HepG2 (cell line): Measurements from ENCODE around the gene BTD. TPM values are rescaled to one million over a fixed set of nuclear protein-coding genes. Genes with fewer than 3 reads are reported as not detected.

ENCODE experiments used
- ATAC-seq: fragments of 200-7000 bp; cut with Tn5 transposase; 3 replicates; pipeline ENCODE4 v1.9.1; 2020; ENCODE audit warnings: mild to moderate bottlenecking, moderate library complexity
- BruUV-seq: library from RNA; stranded (reverse); fragments of 400-500 nt; replicated peaks from 2 replicates; lab custom pipeline; 2021; lab: Mats Ljungman, UMichigan
- CTCF ChIA-PET: fragments of 300-600 bp; formaldehyde crosslinking; extraction: SDS; loops from one replicate; lab custom pipeline; 2021; ENCODE audit warnings: low total read pairs, inconsistent platforms, low intra/inter-chr PET ratio; lab: Yijun Ruan, JAX
- POLR2A ChIA-PET: fragments of 350-600 bp; sonication (Branson Sonifier 250); formaldehyde crosslinking; loops from one replicate; lab custom pipeline; 2020; ENCODE audit warnings: antibody characterized with exemption, inconsistent platforms; lab: Yijun Ruan, JAX
- DNase-seq: peaks from one replicate; pipeline ENCODE4 v3.0.0-alpha.2; 2015; ENCODE audit warnings: low spot score
- FAIRE-seq: peaks from 3 replicates; lab custom pipeline; 2011; peaks lifted over from hg19 to GRCh38; lab: Jason Lieb, UNC
- H2AFZ ChIP-seq: one replicate; pipeline ENCODE4 v1.6.1; 2011; ENCODE audit warnings: low read length, inconsistent platforms
- H3K27ac ChIP-seq: fragments of 300-600 bp; 3 replicates; pipeline ENCODE4 v1.8.0; 2011; ENCODE audit warnings: mixed run types, mild to moderate bottlenecking, mixed read lengths, low read length, inconsistent platforms; ENCODE audit not compliant: insufficient read depth; ENCODE audit errors: extremely low read length
- H3K27me3 ChIP-seq, 2 experiments: fragments of 200-600 bp in 1 of 2; 2 replicates in 1 of 2; 3 replicates in 1 of 2; pipeline versions ENCODE4 v1.6.0 to v1.8.0; 2011; ENCODE audit warnings: low read length in 2 of 2, mild to moderate bottlenecking in 2 of 2, moderate library complexity in 2 of 2, inconsistent platforms in 1 of 2; ENCODE audit not compliant: insufficient read depth in 2 of 2, control insufficient read depth in 1 of 2
- H3K36me3 ChIP-seq, 2 experiments: fragments of 200-600 bp in 1 of 2; replicated peaks in 1 of 2; 2 replicates in 1 of 2; 3 replicates in 1 of 2; pipeline versions ENCODE4 v1.5.1 to v1.8.0; 2011; ENCODE audit warnings: low read length in 2 of 2, inconsistent platforms in 1 of 2; ENCODE audit not compliant: insufficient read depth in 2 of 2, control insufficient read depth in 1 of 2
- H3K4me1 ChIP-seq: 2 replicates; pipeline ENCODE4 v1.5.1; 2012; ENCODE audit warnings: low read length, inconsistent platforms; ENCODE audit not compliant: insufficient read depth
- H3K4me2 ChIP-seq: 2 replicates; pipeline ENCODE4 v1.6.0; 2011; ENCODE audit warnings: low read depth, low read length, inconsistent platforms
- H3K4me3 ChIP-seq, 3 experiments: fragments of 200-600 bp in 1 of 3; sonication (generic), shearing (Covaris generic) in 1 of 3; replicated peaks in 1 of 3; 2 replicates each; pipeline ENCODE4 v1.5.1; 2011 to 2016; ENCODE audit warnings: low read length in 3 of 3, inconsistent platforms in 2 of 3, low read depth in 2 of 3, mild to moderate bottlenecking in 2 of 3, control low read depth in 1 of 3, mixed read lengths in 1 of 3; ENCODE audit not compliant: insufficient read depth in 1 of 3
- H3K79me2 ChIP-seq: one replicate; pipeline ENCODE4 v1.6.1; 2011; ENCODE audit warnings: low read length, inconsistent platforms; ENCODE audit not compliant: insufficient read depth
- H3K9ac ChIP-seq: 2 replicates; pipeline ENCODE4 v1.6.0; 2011; ENCODE audit warnings: mild to moderate bottlenecking, low read depth, low read length, inconsistent platforms; ENCODE audit not compliant: insufficient read depth
- H3K9me3 ChIP-seq: 2 replicates; pipeline ENCODE4 v1.5.1; 2012; ENCODE audit warnings: mild to moderate bottlenecking, low read length
- H4K20me1 ChIP-seq: 2 replicates; pipeline ENCODE4 v1.6.0; 2011; ENCODE audit warnings: inconsistent platforms, mild to moderate bottlenecking, low read length, moderate library complexity; ENCODE audit not compliant: insufficient read depth
- ATF5 ChIP-seq: sonication (generic); formaldehyde crosslinking; IDR thresholded peaks from 2 replicates; pipeline ENCODE4 v1.4.0; 2020; ENCODE audit warnings: mild to moderate bottlenecking, low read depth, missing genetic modification reagents
- CBX1 ChIP-seq: IDR thresholded peaks from one replicate; pipeline ENCODE4 v1.6.1; 2016; ENCODE audit warnings: antibody characterized with exemption, low read depth
- MED13 ChIP-seq: sonication (generic); formaldehyde crosslinking; IDR thresholded peaks from 2 replicates; pipeline ENCODE4 v1.5.0; 2020; ENCODE audit warnings: missing genetic modification reagents
- MYC ChIP-seq: sonication (generic); formaldehyde crosslinking; IDR thresholded peaks from 2 replicates; pipeline ENCODE4 v1.9.0; 2021; ENCODE audit warnings: missing genetic modification reagents, borderline replicate concordance
- NFE2L2 ChIP-seq: fragments of 150-350 bp; IDR thresholded peaks from 2 replicates; pipeline ENCODE4 v1.6.1; 2014; ENCODE audit warnings: low read length
- POLR2AphosphoS5 ChIP-seq: IDR thresholded peaks from 2 replicates; pipeline ENCODE4 v1.6.1; 2012; ENCODE audit warnings: low read depth, low read length
- SALL1 ChIP-seq: sonication (generic); formaldehyde crosslinking; IDR thresholded peaks from 2 replicates; pipeline ENCODE4 v1.8.0; 2022; ENCODE audit warnings: mild to moderate bottlenecking, missing genetic modification reagents
- SPEN ChIP-seq: sonication (generic); formaldehyde crosslinking; IDR thresholded peaks from 2 replicates; pipeline ENCODE4 v1.5.1; 2020; ENCODE audit warnings: low read depth, mild to moderate bottlenecking, missing genetic modification reagents
- STAG1 ChIP-seq: sonication (generic); formaldehyde crosslinking; IDR thresholded peaks from 2 replicates; pipeline ENCODE4 v1.4.0; 2020; ENCODE audit warnings: missing genetic modification reagents
- TMF1 ChIP-seq: sonication (generic); formaldehyde crosslinking; IDR thresholded peaks from 2 replicates; pipeline ENCODE4 v1.8.1; 2022; ENCODE audit warnings: low read depth, missing genetic modification reagents
- U2AF2 ChIP-seq: fragments of 200-400 bp; formaldehyde crosslinking; IDR thresholded peaks from 2 replicates; pipeline ENCODE4 v1.6.1; 2017; ENCODE audit warnings: low read depth, mild to moderate bottlenecking, low read length
- ZBTB7A ChIP-seq: sonication (generic); formaldehyde crosslinking; IDR thresholded peaks from 2 replicates; pipeline ENCODE4 v1.8.0; 2022; ENCODE audit warnings: mild to moderate bottlenecking, missing genetic modification reagents
- ZMYM2 ChIP-seq: sonication (generic); formaldehyde crosslinking; IDR thresholded peaks from 2 replicates; pipeline ENCODE4 v1.8.0; 2022; ENCODE audit warnings: mild to moderate bottlenecking, missing genetic modification reagents
- ZNF17 ChIP-seq: sonication (generic); formaldehyde crosslinking; IDR thresholded peaks from 2 replicates; pipeline ENCODE4 v1.5.0; 2020; ENCODE audit warnings: mild to moderate bottlenecking, missing genetic modification reagents
- ZNF224 ChIP-seq: sonication (generic); formaldehyde crosslinking; IDR thresholded peaks from 2 replicates; pipeline ENCODE4 v1.5.0; 2020; ENCODE audit warnings: mild to moderate bottlenecking, missing genetic modification reagents
- ZNF766 ChIP-seq: sonication (generic); formaldehyde crosslinking; IDR thresholded peaks from 2 replicates; pipeline ENCODE4 v1.5.0; 2020; ENCODE audit warnings: missing genetic modification reagents, borderline replicate concordance
- WGBS: methylation state at CpG from one replicate; pipeline ENCODE4 v1.1.6; 2017; ENCODE audit warnings: low lambda C conversion rate; 5-methylcytosine and 5-hydroxymethylcytosine counted together
- in situ Hi-C: cut with HindIII; loops from 2 replicates; pipeline ENCODE4 v1.10.0; 2017; ENCODE audit warnings: low pct_unique_long_range_greater_than_20kb; ENCODE audit not compliant: extremely low pct_ligation_motif_present
- intact Hi-C: fragments of 100-400 bp; cut with micrococcal nuclease; formaldehyde crosslinking; loops from one replicate; pipeline ENCODE4 v1.10.0; 2022; ENCODE audit not compliant: unreplicated experiment
- polyA plus RNA-seq, 8 experiments: library from polyadenylated mRNA; depleted of rRNA in 3 of 8; stranded (reverse) in 7 of 8; unstranded in 1 of 8; fragments of >200 nt; fragmentation: Illumina TruSeq in 4 of 8; extraction: Trizol in 4 of 8; gene quantifications; 2 replicates each; pipeline versions ENCODE4 v1.2.1 to v1.2.3, GENCODE V29; 2011 to 2016; ENCODE audit warnings: low read depth in 4 of 8, missing spikeins in 1 of 8, mixed read lengths in 1 of 8; ENCODE audit not compliant: insufficient read depth in 1 of 8
- total RNA-seq, 5 experiments: library from RNA; depleted of rRNA; stranded (reverse); fragments of >200 nt; fragmentation: Illumina TruSeq; extraction: Trizol; gene quantifications; 2 replicates each; pipeline ENCODE4 v1.2.3, GENCODE V29; 2016; ENCODE audit warnings: low read depth in 1 of 5
- TF ChIP-seq, protein P1 (sequence below): sonication (generic); formaldehyde crosslinking; conservative IDR thresholded peaks from 2 replicates; pipeline ENCODE4 v1.8.0; 2022; ENCODE audit warnings: missing genetic modification reagents
- TF ChIP-seq, protein P2 (sequence below): sonication (generic); formaldehyde crosslinking; IDR thresholded peaks from 2 replicates; pipeline ENCODE4 v1.4.0; 2020; ENCODE audit warnings: missing genetic modification reagents

Gene BTD
- total and polyA plus RNA-seq, 2 of the 13 experiments (the other 11 are each of a cell fraction or from before 2014, with no cell fraction given), result 15.7 to 35.5 TPM

DNA sequence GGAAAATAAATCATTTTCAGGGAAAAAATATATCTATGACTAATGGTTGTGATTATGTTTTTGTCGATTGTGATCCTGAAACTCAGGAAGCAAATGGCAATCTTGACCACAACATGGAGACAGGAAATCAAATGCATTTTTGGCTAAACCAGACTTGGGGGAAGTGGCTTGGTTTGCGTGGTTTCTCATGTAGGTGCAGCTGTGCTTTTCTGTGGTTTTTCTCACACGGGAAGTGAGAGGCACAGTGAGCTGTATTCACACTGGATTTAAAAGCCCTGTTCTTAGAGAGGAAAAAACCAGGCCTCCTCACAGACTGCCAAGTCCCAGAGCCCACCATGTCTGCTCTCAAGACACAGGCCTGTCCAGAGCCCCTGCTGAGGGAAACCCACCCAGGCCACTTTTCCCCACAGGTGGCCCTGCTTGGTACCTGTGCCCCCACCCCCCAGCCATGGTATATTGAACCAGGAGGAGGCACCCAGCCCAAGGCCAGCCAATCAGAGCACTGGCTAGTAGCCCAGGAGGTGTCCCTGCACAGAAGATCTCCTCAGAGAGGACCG, 46.1 kb downstream of the BTD start:
- Histone ChIP-seq H3K27ac (no peak overlapping the region), H3K27me3 (no peaks in the 10 kb centered on the region), H3K4me2 (no peak overlapping the region), H3K9me3 (no peaks in the 10 kb centered on the region), H3K4me3 (no peak overlapping the region), H3K4me1 (peaks cover 10% of the 10 kb centered on the region), H3K36me3 (0 out of 5 replicates have a peak, but pooled peaks cover 0 to 1% of the 10 kb centered on the region in 2 experiments), H4K20me1 (no peaks in the 10 kb centered on the region), H3K9ac (no peak overlapping the region), H2AFZ (no peak overlapping the region), H3K79me2 (no peaks in the 10 kb centered on the region)
- intact Hi-C loops (no loop called here), in situ Hi-C loops (loop anchor here (25.0 kb wide), 1 partner anchor 590 kb away; no protein-coding TSS in a partner anchor)
- no peak for FAIRE-seq
- TF ChIP-seq ZNF224 (CRISPR knock-in tag), result no peak
- TF ChIP-seq NFE2L2, result no peak
- TF ChIP-seq STAG1, result no peak
- TF ChIP-seq ZBTB7A, result no peak
- TF ChIP-seq, protein P1, sequence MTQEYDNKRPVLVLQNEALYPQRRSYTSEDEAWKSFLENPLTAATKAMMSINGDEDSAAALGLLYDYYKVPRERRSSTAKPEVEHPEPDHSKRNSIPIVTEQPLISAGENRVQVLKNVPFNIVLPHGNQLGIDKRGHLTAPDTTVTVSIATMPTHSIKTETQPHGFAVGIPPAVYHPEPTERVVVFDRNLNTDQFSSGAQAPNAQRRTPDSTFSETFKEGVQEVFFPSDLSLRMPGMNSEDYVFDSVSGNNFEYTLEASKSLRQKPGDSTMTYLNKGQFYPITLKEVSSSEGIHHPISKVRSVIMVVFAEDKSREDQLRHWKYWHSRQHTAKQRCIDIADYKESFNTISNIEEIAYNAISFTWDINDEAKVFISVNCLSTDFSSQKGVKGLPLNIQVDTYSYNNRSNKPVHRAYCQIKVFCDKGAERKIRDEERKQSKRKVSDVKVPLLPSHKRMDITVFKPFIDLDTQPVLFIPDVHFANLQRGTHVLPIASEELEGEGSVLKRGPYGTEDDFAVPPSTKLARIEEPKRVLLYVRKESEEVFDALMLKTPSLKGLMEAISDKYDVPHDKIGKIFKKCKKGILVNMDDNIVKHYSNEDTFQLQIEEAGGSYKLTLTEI (CRISPR knock-in tag), result no peak
- no peak for TF ChIP-seq ZNF17 (CRISPR knock-in tag)
- no peak for TF ChIP-seq POLR2AphosphoS5
- no peak for TF ChIP-seq ZNF766 (CRISPR knock-in tag)
- no peak for TF ChIP-seq U2AF2
- TF ChIP-seq MED13 (CRISPR knock-in tag), result no peak
- no peak for TF ChIP-seq MYC (CRISPR knock-in tag)
- no peak for TF ChIP-seq TMF1 (CRISPR knock-in tag)
- no peak for TF ChIP-seq SPEN (CRISPR knock-in tag)
- no peak for TF ChIP-seq CBX1
- TF ChIP-seq, protein P2, sequence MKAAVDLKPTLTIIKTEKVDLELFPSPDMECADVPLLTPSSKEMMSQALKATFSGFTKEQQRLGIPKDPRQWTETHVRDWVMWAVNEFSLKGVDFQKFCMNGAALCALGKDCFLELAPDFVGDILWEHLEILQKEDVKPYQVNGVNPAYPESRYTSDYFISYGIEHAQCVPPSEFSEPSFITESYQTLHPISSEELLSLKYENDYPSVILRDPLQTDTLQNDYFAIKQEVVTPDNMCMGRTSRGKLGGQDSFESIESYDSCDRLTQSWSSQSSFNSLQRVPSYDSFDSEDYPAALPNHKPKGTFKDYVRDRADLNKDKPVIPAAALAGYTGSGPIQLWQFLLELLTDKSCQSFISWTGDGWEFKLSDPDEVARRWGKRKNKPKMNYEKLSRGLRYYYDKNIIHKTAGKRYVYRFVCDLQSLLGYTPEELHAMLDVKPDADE (CRISPR knock-in tag), result no peak
- TF ChIP-seq ATF5 (CRISPR knock-in tag), result no peak
- no peak for TF ChIP-seq ZMYM2 (CRISPR knock-in tag)
- no peak for TF ChIP-seq SALL1 (CRISPR knock-in tag)
- CTCF ChIA-PET, result no interaction called here
- no peak for DNase-seq
- ATAC-seq, result no peak
- WGBS, result 97% methylated on average over 3 of the region's 4 CpGs
- POLR2A ChIA-PET, result no interaction called here
- BruUV-seq, result no TSS peak
